ENCODE measurements around the gene UBE2F.
"Not testable (repeated sequence)": the region's sequence is repeated elsewhere in the genome, so short reads cannot be mapped to it uniquely, and the experiment has no call there.

DNA sequence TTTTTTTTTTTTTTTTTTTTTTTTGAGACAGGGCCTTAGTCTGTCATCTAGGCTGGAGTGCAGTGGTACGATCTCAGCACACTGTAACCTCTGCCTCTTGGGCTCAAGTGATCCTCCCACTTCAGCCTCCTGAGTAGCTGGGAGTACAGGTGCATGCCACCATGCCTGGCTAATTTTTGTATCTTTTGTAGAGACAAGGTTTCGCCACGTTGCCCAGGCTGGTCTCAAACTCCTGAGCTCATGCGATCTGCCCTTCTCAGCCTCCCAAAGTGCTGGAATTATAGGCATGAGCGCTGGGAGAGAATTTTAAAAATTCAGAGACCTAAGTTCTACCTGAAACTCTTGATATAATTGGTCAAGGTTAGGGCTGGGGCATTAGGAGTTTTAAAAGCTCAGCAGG lies 14.8 kb downstream of the UBE2F start:
- not testable (repeated sequence) for TF ChIP-seq SIN3A (IDR thresholded peaks at IDR 0.05; ENCODE audit: borderline replicate concordance, insufficient read depth, low read depth, low read length); POLR2AphosphoS5 (IDR thresholded peaks at IDR 0.05; ENCODE audit: low read depth, low read length); TCF7L2 (IDR thresholded peaks at IDR 0.05; ENCODE audit: low read depth, low read length)
- TF ChIP-seq, protein P1, sequence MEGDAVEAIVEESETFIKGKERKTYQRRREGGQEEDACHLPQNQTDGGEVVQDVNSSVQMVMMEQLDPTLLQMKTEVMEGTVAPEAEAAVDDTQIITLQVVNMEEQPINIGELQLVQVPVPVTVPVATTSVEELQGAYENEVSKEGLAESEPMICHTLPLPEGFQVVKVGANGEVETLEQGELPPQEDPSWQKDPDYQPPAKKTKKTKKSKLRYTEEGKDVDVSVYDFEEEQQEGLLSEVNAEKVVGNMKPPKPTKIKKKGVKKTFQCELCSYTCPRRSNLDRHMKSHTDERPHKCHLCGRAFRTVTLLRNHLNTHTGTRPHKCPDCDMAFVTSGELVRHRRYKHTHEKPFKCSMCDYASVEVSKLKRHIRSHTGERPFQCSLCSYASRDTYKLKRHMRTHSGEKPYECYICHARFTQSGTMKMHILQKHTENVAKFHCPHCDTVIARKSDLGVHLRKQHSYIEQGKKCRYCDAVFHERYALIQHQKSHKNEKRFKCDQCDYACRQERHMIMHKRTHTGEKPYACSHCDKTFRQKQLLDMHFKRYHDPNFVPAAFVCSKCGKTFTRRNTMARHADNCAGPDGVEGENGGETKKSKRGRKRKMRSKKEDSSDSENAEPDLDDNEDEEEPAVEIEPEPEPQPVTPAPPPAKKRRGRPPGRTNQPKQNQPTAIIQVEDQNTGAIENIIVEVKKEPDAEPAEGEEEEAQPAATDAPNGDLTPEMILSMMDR (IDR thresholded peaks at IDR 0.05), result not testable (repeated sequence)
- TF ChIP-seq, protein P2, sequence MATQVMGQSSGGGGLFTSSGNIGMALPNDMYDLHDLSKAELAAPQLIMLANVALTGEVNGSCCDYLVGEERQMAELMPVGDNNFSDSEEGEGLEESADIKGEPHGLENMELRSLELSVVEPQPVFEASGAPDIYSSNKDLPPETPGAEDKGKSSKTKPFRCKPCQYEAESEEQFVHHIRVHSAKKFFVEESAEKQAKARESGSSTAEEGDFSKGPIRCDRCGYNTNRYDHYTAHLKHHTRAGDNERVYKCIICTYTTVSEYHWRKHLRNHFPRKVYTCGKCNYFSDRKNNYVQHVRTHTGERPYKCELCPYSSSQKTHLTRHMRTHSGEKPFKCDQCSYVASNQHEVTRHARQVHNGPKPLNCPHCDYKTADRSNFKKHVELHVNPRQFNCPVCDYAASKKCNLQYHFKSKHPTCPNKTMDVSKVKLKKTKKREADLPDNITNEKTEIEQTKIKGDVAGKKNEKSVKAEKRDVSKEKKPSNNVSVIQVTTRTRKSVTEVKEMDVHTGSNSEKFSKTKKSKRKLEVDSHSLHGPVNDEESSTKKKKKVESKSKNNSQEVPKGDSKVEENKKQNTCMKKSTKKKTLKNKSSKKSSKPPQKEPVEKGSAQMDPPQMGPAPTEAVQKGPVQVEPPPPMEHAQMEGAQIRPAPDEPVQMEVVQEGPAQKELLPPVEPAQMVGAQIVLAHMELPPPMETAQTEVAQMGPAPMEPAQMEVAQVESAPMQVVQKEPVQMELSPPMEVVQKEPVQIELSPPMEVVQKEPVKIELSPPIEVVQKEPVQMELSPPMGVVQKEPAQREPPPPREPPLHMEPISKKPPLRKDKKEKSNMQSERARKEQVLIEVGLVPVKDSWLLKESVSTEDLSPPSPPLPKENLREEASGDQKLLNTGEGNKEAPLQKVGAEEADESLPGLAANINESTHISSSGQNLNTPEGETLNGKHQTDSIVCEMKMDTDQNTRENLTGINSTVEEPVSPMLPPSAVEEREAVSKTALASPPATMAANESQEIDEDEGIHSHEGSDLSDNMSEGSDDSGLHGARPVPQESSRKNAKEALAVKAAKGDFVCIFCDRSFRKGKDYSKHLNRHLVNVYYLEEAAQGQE (IDR thresholded peaks at IDR 0.05; ENCODE audit: insufficient read depth in 1 of 2, low read depth in 2 of 2, low read length in 1 of 2), result not testable (repeated sequence)
